ENCODE data around the gene NIPAL4. TPM values are rescaled to one million over a fixed set of nuclear protein-coding genes. Genes with fewer than 3 reads are reported as not detected.

Gene NIPAL4
- total RNA-seq, 2 donors from 2014 or later, result 0.12 to 1.8 TPM

DNA sequence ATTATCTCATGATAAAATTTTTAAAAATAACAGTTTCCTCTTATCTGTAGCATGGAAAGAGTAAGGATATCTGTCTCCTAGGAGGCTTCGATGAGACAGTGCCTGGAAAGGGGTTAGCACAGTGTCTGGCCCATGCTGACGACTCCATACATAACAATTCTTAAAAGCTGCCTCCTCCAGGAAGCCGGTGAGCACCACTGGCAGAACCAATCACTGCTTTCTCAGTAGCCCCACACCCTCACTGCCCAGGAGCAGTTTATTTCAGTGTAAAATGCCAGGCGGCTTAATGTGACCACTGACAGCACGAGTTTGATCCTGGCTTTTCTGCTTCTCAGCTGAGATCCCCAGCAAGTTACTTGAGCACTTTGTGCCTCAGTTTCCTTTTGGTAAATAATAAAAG, 1.2 kb upstream of the NIPAL4 start:
- no peak for DNase-seq
- intact Hi-C loops (cut with DNase I), result no loop called here
- no peak for ATAC-seq

DNA sequence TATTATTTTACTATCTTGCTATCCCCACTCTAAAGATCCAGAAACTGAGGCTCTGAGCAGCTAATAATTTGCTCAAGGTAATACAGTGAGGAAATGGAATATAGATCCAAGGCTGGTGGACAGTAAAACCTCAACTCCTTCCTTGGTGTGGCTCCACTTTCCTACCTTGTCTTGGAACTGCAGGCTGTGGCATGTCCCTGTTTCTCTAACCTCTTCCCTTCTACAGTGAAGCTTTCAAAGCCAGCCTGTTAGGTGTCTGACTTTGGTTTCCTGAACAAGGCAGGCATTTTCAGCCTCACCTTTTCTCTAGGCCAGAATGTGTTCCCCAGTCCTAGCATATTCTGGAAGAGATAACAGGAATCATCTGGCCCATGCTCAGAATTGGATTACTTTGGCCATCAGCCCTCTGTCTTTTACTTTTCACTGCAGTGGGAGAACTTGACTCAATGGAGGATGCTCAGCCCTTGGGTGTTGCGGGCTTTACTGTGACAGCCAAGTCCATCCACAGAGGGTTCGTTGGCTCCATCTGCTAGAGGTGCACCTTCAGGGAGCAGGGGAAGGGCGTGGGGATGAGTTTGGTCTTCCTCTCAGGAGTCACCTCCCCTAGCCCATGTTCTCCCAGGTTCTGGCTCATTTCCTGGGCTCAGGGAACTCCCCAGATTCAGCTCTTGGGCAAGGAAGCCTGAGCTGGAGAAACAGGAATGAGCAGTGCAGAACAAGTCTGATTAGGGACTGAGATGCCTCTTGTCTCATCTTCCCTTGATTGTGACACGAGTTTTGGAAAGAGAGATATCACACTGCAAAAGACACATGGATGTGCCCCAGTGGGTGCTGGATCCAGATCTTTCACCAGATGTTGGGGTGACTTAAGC, 1.1 kb downstream of the NIPAL4 start:
- no peak for ATAC-seq
- intact Hi-C loops (cut with DNase I), result no loop called here

DNA sequence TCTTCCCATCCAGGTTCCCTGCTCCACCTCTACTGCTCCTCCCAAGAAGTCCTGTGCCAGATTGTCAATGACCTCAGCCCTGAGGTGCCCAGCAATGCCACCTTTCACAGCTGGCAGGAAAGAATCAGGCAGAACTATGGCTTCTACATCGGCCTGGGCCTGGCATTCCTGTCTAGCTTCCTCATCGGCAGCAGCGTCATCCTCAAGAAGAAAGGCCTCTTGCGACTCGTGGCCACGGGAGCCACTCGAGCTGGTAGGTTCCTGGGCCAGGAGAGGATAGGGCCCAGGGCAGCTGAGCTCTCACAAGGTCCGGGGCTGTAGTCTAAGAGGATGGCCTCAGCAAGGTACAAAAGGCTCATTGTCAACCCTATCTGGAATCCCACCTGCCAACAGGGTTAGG, 3.1 kb downstream of the NIPAL4 start:
- no peak for ATAC-seq
- intact Hi-C loops (cut with DNase I), result no loop called here
- DNase-seq, result no peak

More for the DNA sequence above, 1.1 kb downstream of the NIPAL4 start:
- no peak for DNase-seq

DNA sequence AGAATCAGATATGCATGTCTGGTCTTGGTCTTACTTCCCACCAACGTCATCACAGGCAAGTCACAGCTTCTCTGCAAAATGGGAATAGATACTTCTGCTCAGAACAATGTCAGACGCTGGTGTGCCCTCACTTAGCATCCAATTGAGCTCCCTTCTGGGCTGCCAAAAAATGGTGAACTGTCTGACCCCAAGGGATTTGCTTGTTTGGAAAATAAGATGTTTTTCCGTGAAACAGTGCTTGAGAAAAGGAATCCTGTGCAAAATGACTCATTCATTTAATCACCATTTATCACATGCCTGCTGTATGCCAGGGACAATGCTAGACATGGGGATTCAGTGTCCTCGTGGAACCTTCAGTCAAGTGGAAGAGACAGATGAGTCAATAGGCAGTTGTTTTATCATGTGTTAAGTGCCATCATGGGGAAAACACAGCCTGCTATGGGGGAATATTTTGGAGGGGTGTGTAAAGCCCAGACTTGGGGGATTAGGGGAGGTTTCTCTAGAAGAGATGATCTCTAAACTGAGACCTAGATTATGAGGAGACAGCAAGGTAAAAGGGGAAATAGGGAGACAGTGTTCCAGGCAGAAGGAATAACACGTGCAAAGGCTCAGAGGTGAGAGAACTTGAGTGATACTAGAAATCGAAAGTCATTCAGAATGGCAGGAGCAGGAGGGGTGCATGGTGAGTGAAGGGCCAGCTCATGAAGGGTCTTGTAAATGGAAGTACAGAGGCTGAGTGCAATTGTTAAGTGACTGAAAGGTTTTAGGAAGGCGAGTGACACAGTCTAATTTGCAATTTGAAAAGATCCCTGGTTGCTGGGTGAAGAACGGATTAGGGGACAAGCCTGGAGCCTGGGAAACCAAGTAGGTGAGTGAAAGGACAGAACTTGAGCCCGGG, 3.9 kb downstream of the NIPAL4 start:
- DNase-seq (no peak), ATAC-seq (peak in 1 of 2 donors; percentile 65)
- intact Hi-C loops (cut with DNase I), result no loop called here

DNA sequence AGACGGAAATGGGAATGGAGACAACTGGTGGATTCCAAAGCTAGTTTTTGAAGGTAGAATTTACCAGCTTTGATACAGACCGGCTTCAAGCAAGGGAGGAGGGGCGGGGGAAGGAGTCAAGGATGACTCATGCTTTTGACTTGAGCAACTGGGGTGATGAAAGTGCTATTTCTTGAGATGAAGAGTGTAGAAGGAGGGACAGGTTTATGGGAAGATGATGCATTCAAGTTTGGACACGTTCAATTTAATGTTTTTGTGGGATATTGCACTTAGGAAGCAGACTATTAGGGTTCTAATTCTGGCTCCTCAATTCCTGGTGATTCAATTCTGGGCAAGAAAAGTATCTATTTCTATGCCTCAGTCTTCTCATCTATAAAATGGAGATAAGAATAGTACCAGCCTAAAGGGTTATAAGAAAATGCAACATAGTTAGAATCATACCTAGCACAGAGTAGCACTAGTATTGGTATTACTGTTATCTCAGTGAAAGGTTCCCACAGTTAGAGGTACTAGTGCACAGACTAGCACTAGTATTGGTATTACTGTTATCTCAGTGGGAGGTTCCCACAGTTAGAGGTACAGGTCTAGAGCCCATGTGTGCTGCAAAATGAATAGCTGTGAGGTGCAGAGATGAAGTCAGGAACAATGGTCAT, 4.6 kb downstream of the NIPAL4 start:
- peak; percentile 51 for DNase-seq
- peak in 1 of 2 donors; percentile 81 for ATAC-seq
- intact Hi-C loops (cut with DNase I), result no loop called here

DNA sequence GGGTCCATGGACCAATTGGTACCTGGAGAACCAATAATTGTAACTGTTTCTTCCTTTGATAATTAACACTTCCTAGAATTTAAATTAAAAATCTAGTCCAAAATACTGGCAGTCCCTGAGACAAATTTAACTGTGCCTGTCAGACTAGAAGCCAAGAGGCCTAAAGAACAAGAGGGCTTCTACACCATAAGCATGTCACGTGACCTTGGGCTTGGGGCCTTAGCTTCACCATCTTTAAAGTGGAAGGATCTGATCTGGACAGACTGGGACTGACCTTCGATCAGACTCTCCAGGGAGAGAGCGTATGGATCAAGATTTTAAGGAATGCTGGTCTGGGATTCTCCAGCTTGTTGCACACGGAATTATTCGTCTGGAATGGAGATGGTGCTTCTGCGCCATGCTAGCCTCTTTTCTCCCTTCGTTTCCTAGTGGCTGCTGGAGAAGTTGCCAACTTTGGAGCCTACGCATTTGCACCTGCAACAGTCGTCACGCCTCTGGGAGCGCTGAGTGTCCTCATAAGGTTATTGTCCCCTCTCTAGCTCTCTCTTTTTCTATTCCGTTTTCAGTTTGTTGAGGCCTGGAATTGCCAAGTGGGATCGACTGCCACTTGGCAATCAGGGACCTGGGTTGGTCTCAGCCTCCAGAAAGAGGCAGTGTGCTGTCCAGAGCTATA, 8.4 kb downstream of the NIPAL4 start:
- DNase-seq, result no peak
- intact Hi-C loops (cut with DNase I), result no loop called here
- ATAC-seq, result no peak

DNA sequence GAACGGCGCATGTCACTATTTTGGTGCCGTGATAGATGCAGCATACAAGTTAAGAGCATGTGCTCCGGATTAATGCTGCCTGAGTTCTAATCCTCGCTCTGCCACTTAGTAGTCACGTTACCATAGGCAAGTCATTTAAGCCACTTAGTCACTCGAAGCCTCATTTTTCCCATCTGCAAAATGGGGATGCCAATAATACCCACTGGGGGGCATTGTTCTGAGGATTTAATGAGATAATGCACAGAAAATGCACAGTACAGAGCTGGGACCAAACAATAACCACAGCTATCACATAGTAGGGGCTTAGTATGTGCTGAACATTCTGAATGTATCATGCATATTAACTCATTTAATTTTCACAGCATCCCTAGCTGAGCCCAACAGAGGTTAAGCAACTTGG, 9.1 kb downstream of the NIPAL4 start:
- intact Hi-C loops (cut with DNase I), result no loop called here
- ATAC-seq (no peak), DNase-seq (no peak)

DNA sequence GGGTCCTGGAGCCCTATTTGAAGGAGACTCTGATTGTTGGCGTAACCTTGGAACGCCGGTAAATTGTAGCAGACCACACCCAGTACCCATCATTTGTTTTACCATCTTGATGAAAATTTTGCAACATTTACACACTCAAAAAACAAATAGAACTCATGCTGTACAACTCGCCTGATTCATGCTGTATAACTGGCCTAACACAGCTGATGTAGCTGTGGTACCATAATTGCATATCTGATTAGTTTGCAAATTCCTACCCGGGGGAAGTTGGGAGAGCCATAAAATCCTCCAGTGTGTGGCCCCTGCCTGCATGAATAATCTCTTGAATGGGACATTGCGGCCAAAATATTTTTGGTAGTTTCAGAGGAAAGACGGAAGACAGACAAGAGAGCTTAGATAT, 9.7 kb downstream of the NIPAL4 start:
- ATAC-seq, result no peak
- intact Hi-C loops (cut with DNase I), result loop anchor here in 1 of 2 donors (5.0 kb wide), 2 partner anchors 37 to 102 kb away; no protein-coding TSS in a partner anchor

DNA sequence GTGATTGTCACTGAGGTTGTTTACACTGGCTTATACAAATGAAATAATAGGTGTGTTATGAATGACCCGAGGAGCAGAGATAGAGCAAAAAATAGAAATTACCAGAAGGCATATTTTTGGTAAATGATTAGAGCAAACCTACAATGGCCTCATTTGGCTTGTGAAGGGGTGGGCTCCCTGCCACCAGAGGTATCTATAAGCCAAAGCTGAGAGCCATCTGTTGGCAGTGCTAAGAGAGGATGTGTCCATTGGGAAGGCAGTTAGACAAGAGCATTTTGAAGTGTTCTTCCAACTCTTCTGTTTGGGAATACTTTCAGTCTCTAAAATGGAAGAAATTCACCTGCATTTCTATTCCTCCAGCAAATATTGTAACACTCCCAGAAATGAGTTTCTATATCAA, 10.6 kb downstream of the NIPAL4 start:
- ATAC-seq (peak in 1 of 2 donors; percentile 23), DNase-seq (no peak)
- intact Hi-C loops (cut with DNase I), result loop anchor here in 1 of 2 donors (5.0 kb wide), 2 partner anchors 38 to 103 kb away; no protein-coding TSS in a partner anchor

More for the DNA sequence above, 9.7 kb downstream of the NIPAL4 start:
- no peak for DNase-seq

DNA sequence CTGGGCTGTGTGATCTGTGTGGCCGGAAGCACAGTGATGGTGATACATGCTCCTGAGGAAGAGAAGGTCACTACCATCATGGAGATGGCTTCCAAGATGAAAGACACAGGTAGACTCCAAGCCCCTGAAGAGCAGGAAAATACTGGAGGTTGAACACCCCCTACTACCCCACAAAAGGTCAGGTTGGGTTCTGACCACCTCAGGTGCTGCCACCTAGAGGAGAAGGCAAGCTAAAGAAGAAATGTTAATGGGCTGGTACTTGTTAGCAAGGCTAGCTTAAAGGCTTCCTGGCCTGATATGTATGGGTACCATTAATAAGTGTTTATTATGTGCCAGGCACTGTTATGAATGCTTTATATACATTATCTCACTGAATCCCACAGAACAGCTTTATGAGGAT, 11.7 kb downstream of the NIPAL4 start:
- intact Hi-C loops (cut with DNase I), result loop anchor here in 1 of 2 donors (5.0 kb wide), 2 partner anchors 39 to 104 kb away; no protein-coding TSS in a partner anchor
- DNase-seq (no peak), ATAC-seq (no peak)

DNA sequence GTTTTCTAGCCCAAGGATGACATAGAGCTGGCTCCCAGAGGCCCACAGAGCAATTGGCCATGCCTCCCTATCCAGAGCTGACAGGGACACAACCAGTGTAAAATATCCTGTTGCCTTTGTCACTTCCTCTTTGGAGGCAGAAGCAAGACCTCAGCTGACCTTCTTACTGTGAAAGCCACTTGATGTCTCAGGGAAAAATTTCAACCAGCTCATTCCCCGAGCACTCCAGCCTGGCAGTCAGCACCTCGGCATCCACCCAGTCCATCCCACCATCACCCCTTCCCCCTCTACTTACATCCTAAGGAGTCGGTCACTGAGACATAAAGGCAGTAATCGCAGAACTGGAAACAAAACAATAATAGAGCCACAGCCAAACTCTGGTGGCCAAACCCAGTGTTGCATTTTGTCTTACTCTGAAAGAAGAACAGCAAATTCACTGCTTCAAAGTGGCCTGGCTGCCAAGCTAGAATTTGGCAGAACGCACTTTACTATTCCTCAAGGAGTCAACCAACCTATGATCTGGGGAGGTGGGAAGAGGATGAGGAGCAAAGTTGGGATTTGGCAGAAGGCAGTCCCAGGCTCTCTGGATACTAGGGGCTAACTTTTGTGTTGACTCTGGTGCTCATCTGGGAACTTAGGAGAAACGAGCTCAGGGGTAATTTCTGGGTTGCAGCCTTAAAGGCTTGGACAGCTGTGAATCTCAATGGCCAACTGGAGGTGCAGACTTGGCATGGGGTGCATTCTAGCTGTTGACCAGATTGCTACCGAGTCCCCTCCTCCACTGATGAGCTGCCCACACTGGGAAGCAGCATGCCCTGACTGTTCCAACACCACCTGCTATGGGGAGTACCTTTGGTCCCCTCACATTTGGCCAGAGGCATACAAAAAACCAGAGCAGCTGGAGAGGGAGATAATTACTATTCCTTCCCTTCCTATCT, 13.6 kb downstream of the NIPAL4 start:
- ATAC-seq, result peak; percentile 52 to 58
- intact Hi-C loops (cut with DNase I), result loop anchor here (2.0 to 5.0 kb wide), 3 partner anchors 41 to 106 kb away; no protein-coding TSS in a partner anchor
- no peak for DNase-seq

DNA sequence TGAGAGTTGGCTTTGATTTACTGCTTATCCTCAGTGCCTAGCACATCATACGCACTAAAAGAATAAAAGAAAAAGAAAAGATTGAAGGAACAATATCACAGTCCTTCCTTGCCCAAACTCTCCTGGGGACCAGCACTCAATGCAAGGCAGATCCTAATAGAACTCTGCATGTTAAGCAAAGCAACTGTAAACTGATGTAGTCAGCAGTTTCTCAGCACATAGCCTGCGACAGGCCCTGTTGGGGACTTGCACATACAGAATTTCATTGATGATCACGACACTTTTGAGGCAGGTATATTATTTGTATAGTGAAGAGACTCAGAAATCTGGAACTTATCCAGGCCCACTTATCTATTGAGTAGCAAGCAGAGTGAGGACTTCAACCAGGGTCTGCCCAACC, 15.4 kb downstream of the NIPAL4 start:
- intact Hi-C loops (cut with DNase I), result loop anchor here in 1 of 2 donors (2.0 to 5.0 kb wide), 3 partner anchors 43 to 148 kb away; no protein-coding TSS in a partner anchor
- no peak for DNase-seq
- no peak for ATAC-seq

DNA sequence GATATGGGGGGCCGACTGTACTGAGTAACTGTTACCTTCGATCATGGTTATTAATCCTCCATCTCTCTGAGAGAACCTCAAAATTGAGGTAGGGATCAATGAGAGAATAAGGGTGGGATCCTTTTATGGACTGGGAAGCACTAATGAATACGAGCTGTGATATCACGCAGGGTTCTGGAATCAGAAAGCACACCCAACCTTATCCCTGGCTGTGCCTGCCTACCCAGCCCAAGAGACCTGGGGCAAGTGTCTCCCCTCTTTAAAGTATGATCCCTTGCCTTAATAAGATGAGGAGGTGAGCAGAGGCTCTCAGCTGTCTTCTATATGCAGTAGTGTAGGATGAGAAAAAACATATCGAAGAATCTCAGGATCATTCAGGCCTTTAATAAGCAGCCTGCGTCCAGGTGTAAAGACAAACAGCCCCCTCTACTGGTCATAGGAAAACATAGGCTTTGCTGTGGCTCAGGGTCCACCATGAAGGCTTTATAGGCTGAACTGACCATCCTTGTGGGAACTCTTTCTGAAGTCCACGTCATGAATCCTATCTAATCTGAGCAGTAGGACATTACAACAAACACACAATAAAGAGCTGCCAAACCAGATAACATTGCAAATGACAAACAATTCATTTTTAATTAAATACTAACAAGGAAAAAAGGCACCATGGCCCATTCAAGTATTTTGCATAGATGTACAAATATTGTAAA, 16.8 kb downstream of the NIPAL4 start:
- DNase-seq, result no peak
- ATAC-seq, result peak; percentile 42 to 69
- intact Hi-C loops (cut with DNase I), result loop anchor here in 1 of 2 donors (5.0 kb wide), 2 partner anchors 110 to 150 kb away; no protein-coding TSS in a partner anchor

DNA sequence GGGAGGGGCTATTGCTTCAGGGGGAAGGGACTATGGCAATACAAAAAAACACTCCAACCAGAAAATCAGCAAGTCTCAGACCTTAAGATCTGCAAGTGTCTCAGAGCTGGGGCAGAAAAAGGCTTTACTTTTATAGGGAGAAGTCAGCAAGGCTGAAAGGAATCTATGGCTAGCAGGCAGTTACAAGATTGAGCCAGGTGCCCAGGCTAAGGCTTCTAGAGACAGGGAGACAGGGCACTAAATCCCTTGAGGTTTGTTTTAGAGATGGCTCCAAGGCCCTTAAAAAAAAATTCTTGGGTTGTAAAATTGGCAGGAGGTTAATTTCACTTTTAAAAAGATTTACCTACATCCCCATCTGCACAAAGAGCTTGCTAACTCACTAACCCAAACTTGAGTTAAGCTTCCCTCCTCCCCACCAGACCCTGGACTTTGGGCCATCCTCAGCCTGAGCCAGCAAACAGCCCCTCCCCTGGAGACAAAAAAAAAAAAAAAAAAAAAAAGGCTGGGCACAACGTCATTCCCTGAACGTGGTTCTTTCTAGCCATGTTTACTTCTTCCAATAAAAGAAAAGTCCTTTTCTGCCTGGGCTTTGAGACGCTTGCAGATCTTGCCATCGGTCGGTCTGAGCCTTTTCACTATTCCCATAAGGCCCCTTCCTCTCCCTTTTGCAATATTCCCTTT, 17.9 kb downstream of the NIPAL4 start:
- intact Hi-C loops (cut with DNase I), result loop anchor here in 1 of 2 donors (5.0 kb wide), 2 partner anchors 111 to 151 kb away; no protein-coding TSS in a partner anchor
- ATAC-seq, result no peak
- DNase-seq, result no peak

DNA sequence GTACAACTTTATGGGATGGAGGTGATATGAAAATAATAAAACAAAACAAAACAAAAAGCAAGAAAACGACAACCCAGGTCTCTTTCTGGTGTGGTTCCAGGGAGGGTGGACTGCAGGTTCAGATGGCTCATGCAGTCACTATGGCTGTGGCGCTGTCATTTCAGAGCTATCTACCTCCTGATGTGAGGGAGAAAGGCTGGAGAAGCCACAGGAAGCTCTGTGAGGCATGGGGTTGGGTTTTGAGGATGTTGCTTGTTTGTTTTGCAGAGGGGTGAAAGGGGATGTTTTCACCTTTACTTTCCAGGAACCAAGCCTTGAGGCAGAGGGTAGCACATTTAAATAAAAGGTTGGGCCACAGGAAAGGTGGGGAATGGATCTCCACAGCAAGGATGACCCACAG, 18.7 kb downstream of the NIPAL4 start:
- DNase-seq, result no peak

DNA sequence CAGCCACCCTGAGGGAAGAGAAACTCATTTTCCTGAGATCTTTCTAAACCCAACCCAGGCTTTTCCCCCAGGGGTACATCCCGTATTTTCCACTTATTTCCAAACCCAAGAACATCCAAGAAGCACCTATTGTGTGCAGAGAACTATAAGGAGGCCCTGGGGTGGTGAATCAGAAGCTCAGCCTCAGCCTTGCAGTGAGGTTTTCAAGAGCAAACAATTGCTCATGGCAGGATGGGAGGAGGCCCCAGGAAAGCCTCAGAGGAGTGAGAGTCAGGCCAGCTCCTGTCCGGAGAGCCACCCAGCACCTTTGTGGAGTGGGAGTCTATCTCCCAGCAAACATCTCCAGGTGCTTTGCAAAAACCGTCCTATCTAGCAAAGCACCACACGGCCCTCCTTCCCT, 19.2 kb downstream of the NIPAL4 start:
- ATAC-seq (no peak), DNase-seq (no peak)
- intact Hi-C loops (cut with DNase I), result loop anchor here in 1 of 2 donors (5.0 kb wide), 2 partner anchors 112 to 152 kb away; no protein-coding TSS in a partner anchor

More for the DNA sequence above, 18.7 kb downstream of the NIPAL4 start:
- no peak for ATAC-seq
- intact Hi-C loops (cut with DNase I), result loop anchor here in 1 of 2 donors (5.0 kb wide), 2 partner anchors 111 to 151 kb away; no protein-coding TSS in a partner anchor

Data from left cardiac atrium (tissue), 4 donors.